ENCODE data around the gene SLC15A3.

Gene SLC15A3

DNA sequence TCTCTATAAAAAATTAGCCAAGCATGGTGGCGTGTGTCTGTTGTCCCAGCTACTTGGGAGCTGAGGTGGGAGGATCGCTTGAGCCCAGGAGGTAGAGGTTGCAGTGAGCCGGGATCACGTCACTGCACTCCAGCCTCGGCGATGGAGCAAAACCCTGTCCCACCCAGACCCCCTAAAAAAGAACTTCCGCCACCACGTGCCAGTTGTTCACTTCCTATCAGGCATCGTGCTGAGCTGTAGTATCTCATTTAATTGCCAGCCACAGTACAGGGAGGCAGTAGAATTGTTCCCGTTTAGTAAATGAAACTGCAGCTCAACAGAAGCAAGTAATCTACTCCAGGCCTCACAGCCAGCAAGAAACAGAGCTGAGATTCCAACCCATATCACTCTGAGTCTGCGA lies 30.7 kb downstream of the SLC15A3 start:
- H3K27ac ChIP-seq (ENCODE audit: low read length), result no peak overlapping the region
- H4K20me1 ChIP-seq (ENCODE audit: insufficient read depth, low read length), result peaks cover 75% of the 10 kb centered on the region
- no peak for DNase-seq
- ATAC-seq (ENCODE audit: insufficient read depth, low read depth), result no peak
- H3K36me3 ChIP-seq (ENCODE audit: insufficient read depth, low read length), result peaks cover 59% of the 10 kb centered on the region
- H3K27me3 ChIP-seq (ENCODE audit: insufficient read depth, low read length, poor library complexity), result no peaks in the 10 kb centered on the region
- H3K4me1 ChIP-seq (ENCODE audit: insufficient read depth, low read length), result peaks cover 10% of the 10 kb centered on the region
- no peak overlapping the region for H3K4me3 ChIP-seq (ENCODE audit: low read depth in 1 of 2, low read length in 2 of 2)
- no peak overlapping the region for H2AFZ ChIP-seq (ENCODE audit: low read depth, low read length)
- no peak overlapping the region for H3K4me2 ChIP-seq (ENCODE audit: insufficient read depth, low read length)
- H3K9me3 ChIP-seq (ENCODE audit: insufficient read depth, low read length, severe bottlenecking), result no peaks in the 10 kb centered on the region
- H3K79me2 ChIP-seq (ENCODE audit: insufficient read depth, low read length), result peaks cover 33% of the 10 kb centered on the region
- H3K9ac ChIP-seq (ENCODE audit: low read depth, low read length), result no peak overlapping the region
- TF ChIP-seq, protein P1, sequence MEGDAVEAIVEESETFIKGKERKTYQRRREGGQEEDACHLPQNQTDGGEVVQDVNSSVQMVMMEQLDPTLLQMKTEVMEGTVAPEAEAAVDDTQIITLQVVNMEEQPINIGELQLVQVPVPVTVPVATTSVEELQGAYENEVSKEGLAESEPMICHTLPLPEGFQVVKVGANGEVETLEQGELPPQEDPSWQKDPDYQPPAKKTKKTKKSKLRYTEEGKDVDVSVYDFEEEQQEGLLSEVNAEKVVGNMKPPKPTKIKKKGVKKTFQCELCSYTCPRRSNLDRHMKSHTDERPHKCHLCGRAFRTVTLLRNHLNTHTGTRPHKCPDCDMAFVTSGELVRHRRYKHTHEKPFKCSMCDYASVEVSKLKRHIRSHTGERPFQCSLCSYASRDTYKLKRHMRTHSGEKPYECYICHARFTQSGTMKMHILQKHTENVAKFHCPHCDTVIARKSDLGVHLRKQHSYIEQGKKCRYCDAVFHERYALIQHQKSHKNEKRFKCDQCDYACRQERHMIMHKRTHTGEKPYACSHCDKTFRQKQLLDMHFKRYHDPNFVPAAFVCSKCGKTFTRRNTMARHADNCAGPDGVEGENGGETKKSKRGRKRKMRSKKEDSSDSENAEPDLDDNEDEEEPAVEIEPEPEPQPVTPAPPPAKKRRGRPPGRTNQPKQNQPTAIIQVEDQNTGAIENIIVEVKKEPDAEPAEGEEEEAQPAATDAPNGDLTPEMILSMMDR (IDR thresholded peaks at IDR 0.05; ENCODE audit: borderline replicate concordance, extremely low read depth, low read length, poor library complexity, severe bottlenecking), result no peak
- TF ChIP-seq EZH2 (IDR thresholded peaks at IDR 0.05; ENCODE audit: borderline replicate concordance, low read depth, low read length, severe bottlenecking), result no peak

DNA sequence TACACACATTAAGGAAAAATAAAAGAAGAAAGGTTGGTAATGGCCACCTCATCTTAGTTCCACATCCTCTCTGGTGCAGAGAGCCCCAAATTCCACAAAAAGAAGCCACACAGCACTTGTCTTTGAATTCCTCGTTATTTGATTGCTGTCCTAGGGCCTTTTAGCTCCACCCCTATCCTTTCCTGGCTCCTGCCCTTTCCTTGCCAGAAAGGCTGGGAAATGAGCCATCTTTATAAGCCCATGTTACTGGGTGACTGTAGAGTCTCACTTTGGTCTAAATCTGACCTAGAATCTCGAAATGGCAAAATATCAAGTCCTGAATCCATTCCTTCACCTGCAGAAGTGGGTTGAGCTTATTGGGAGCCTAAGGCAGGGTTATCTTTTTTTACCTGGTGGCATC lies 32.0 kb downstream of the SLC15A3 start:
- ATAC-seq (ENCODE audit: insufficient read depth, low read depth) (no peak), DNase-seq (no peak)
- Histone ChIP-seq H3K79me2 (ENCODE audit: insufficient read depth, low read length) (peaks cover 46% of the 10 kb centered on the region), H3K27me3 (ENCODE audit: insufficient read depth, low read length, poor library complexity) (no peaks in the 10 kb centered on the region), H3K9me3 (ENCODE audit: insufficient read depth, low read length, severe bottlenecking) (no peaks in the 10 kb centered on the region), H2AFZ (ENCODE audit: low read depth, low read length) (no peak overlapping the region), H3K27ac (ENCODE audit: low read length) (no peak overlapping the region), H3K4me3 (ENCODE audit: low read depth in 1 of 2, low read length in 2 of 2) (no peak overlapping the region), H3K9ac (ENCODE audit: low read depth, low read length) (no peak overlapping the region), H4K20me1 (ENCODE audit: insufficient read depth, low read length) (peaks cover 81% of the 10 kb centered on the region), H3K4me2 (ENCODE audit: insufficient read depth, low read length) (no peak overlapping the region), H3K4me1 (ENCODE audit: insufficient read depth, low read length) (peaks cover 22% of the 10 kb centered on the region), H3K36me3 (ENCODE audit: insufficient read depth, low read length) (peaks cover 64% of the 10 kb centered on the region)
- TF ChIP-seq EZH2 (IDR thresholded peaks at IDR 0.05; ENCODE audit: borderline replicate concordance, low read depth, low read length, severe bottlenecking), result no peak
- TF ChIP-seq, protein P1 (IDR thresholded peaks at IDR 0.05; ENCODE audit: borderline replicate concordance, extremely low read depth, low read length, poor library complexity, severe bottlenecking), result no peak

DNA sequence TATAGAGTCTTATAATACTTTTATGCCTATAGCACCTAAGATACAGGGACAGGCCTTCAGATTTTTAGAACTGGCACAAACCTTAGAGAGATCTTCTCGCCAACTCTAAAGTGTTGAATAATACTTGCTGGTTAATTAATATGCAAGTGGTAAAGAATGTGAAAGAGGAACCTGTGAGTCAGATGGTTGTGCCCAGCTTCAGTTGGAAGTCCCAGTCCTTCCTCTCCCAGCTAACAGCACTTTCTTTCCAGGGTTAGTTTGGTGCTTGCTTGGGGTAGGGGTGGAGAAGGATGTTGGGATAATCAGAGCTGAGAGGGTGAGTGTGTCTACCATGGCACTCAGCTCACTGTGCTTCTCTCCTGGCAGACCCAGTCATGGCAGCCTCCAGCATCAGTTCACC lies 32.7 kb downstream of the SLC15A3 start:
- DNase-seq (no peak), ATAC-seq (ENCODE audit: insufficient read depth, low read depth) (no peak)
- Histone ChIP-seq H3K27me3 (ENCODE audit: insufficient read depth, low read length, poor library complexity) (no peaks in the 10 kb centered on the region), H3K4me3 (ENCODE audit: low read depth in 1 of 2, low read length in 2 of 2) (no peak overlapping the region), H3K27ac (ENCODE audit: low read length) (no peak overlapping the region), H3K9me3 (ENCODE audit: insufficient read depth, low read length, severe bottlenecking) (no peaks in the 10 kb centered on the region), H3K4me1 (ENCODE audit: insufficient read depth, low read length) (peaks cover 27% of the 10 kb centered on the region), H3K9ac (ENCODE audit: low read depth, low read length) (no peak overlapping the region), H4K20me1 (ENCODE audit: insufficient read depth, low read length) (peaks cover 85% of the 10 kb centered on the region), H3K4me2 (ENCODE audit: insufficient read depth, low read length) (no peak overlapping the region), H3K79me2 (ENCODE audit: insufficient read depth, low read length) (peaks cover 52% of the 10 kb centered on the region), H2AFZ (ENCODE audit: low read depth, low read length) (no peak overlapping the region), H3K36me3 (ENCODE audit: insufficient read depth, low read length) (peaks cover 64% of the 10 kb centered on the region)
- TF ChIP-seq, protein P1 (IDR thresholded peaks at IDR 0.05; ENCODE audit: borderline replicate concordance, extremely low read depth, low read length, poor library complexity, severe bottlenecking), result no peak
- no peak for TF ChIP-seq EZH2 (IDR thresholded peaks at IDR 0.05; ENCODE audit: borderline replicate concordance, low read depth, low read length, severe bottlenecking)

DNA sequence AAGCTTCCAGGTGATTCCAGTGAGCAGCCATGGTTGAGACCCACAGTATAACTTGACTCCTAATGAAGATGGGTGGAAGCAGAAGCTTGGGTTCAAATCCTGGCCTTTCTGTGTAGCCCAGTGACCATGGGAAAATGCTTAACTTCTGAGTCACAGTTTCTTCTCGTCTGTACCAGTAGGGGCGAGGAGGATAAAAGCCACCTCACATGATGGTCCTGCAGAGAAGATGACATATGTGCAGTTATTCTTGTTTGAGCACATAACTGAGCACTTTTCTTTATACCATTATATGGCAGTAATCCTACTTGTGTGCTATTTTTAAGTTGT lies 33.1 kb downstream of the SLC15A3 start:
- Histone ChIP-seq H3K9ac (ENCODE audit: low read depth, low read length) (no peak overlapping the region), H3K27me3 (ENCODE audit: insufficient read depth, low read length, poor library complexity) (no peaks in the 10 kb centered on the region), H3K36me3 (ENCODE audit: insufficient read depth, low read length) (peaks cover 64% of the 10 kb centered on the region), H3K4me1 (ENCODE audit: insufficient read depth, low read length) (peaks cover 27% of the 10 kb centered on the region), H4K20me1 (ENCODE audit: insufficient read depth, low read length) (peaks cover 85% of the 10 kb centered on the region), H3K4me2 (ENCODE audit: insufficient read depth, low read length) (no peak overlapping the region), H3K4me3 (ENCODE audit: low read depth in 1 of 2, low read length in 2 of 2) (no peak overlapping the region), H3K9me3 (ENCODE audit: insufficient read depth, low read length, severe bottlenecking) (no peaks in the 10 kb centered on the region), H3K27ac (ENCODE audit: low read length) (no peak overlapping the region), H3K79me2 (ENCODE audit: insufficient read depth, low read length) (peaks cover 57% of the 10 kb centered on the region), H2AFZ (ENCODE audit: low read depth, low read length) (no peak overlapping the region)
- DNase-seq (no peak), ATAC-seq (ENCODE audit: insufficient read depth, low read depth) (no peak)
- TF ChIP-seq, protein P1 (IDR thresholded peaks at IDR 0.05; ENCODE audit: borderline replicate concordance, extremely low read depth, low read length, poor library complexity, severe bottlenecking), result no peak
- no peak for TF ChIP-seq EZH2 (IDR thresholded peaks at IDR 0.05; ENCODE audit: borderline replicate concordance, low read depth, low read length, severe bottlenecking)

All from DND-41 (cell line).